WTC11 (cell line): ENCODE measurements around the gene RASEF. TPM values are rescaled to one million over a fixed set of nuclear protein-coding genes. Genes with fewer than 3 reads are reported as not detected.
A peak's percentile ranks its signal among the peaks of the same experiment; 100 is the strongest.

Experiments used
- FOXJ3 ChIP-seq: sonication (generic); formaldehyde crosslinking; IDR thresholded peaks from 2 replicates; pipeline ENCODE4 v1.9.0; 2021; ENCODE audit warnings: missing genetic modification reagents, mild to moderate bottlenecking, borderline replicate concordance
- FOXP1 ChIP-seq: sonication (generic); formaldehyde crosslinking; IDR thresholded peaks from 2 replicates; pipeline ENCODE4 v1.8.0; 2022; ENCODE audit warnings: missing genetic modification reagents, mild to moderate bottlenecking, moderate library complexity, borderline replicate concordance
- JAZF1 ChIP-seq: fragments of 250-450 bp; sonication (Bioruptor Pico); IDR thresholded peaks from 2 replicates; pipeline ENCODE4 v1.9.0; 2021; ENCODE audit warnings: moderate library complexity, mild to moderate bottlenecking, inconsistent platforms
- MXD4 ChIP-seq: fragments of 250-450 bp; sonication (Bioruptor Pico); IDR thresholded peaks from 2 replicates; pipeline ENCODE4 v1.8.0; 2021; ENCODE audit warnings: mild to moderate bottlenecking, moderate library complexity, borderline replicate concordance
- MYBL2 ChIP-seq: sonication (generic); formaldehyde crosslinking; IDR thresholded peaks from 2 replicates; pipeline ENCODE4 v1.8.1; 2023; ENCODE audit warnings: mild to moderate bottlenecking, moderate library complexity, missing genetic modification reagents
- NFATC4 ChIP-seq: fragments of 250-450 bp; sonication (Bioruptor Pico); IDR thresholded peaks from 2 replicates; pipeline ENCODE4 v1.9.0; 2021; ENCODE audit warnings: mild to moderate bottlenecking
- NFE2L1 ChIP-seq: sonication (generic); formaldehyde crosslinking; IDR thresholded peaks from 2 replicates; pipeline ENCODE4 v1.8.1; 2023; ENCODE audit warnings: missing genetic modification reagents
- NR1H2 ChIP-seq: sonication (generic); formaldehyde crosslinking; IDR thresholded peaks from 2 replicates; pipeline ENCODE4 v1.9.0; 2021; ENCODE audit warnings: mild to moderate bottlenecking, moderate library complexity, missing genetic modification reagents
- NR3C1 ChIP-seq: sonication (generic); formaldehyde crosslinking; conservative IDR thresholded peaks from 2 replicates; pipeline ENCODE4 v1.8.1; 2023; ENCODE audit warnings: low read depth, mild to moderate bottlenecking, missing genetic modification reagents
- SOX15 ChIP-seq: fragments of 250-450 bp; sonication (Bioruptor Pico); IDR thresholded peaks from 2 replicates; pipeline ENCODE4 v1.9.0; 2021; ENCODE audit warnings: mild to moderate bottlenecking
- TCF7 ChIP-seq: sonication (generic); formaldehyde crosslinking; IDR thresholded peaks from 2 replicates; pipeline ENCODE4 v1.8.0; 2022; ENCODE audit warnings: mild to moderate bottlenecking, low read depth, missing genetic modification reagents, moderate library complexity
- TP53 ChIP-seq: sonication (generic); formaldehyde crosslinking; IDR thresholded peaks from 2 replicates; pipeline ENCODE4 v1.8.1; 2023; ENCODE audit warnings: mild to moderate bottlenecking, missing genetic modification reagents
- ZNF219 ChIP-seq: sonication (generic); formaldehyde crosslinking; IDR thresholded peaks from 2 replicates; pipeline ENCODE4 v1.8.0; 2023; ENCODE audit warnings: missing genetic modification reagents, mild to moderate bottlenecking, borderline replicate concordance
- ZNF232 ChIP-seq: sonication (generic); formaldehyde crosslinking; IDR thresholded peaks from 2 replicates; pipeline ENCODE4 v1.8.0; 2022; ENCODE audit warnings: mild to moderate bottlenecking, missing genetic modification reagents
- ZNF317 ChIP-seq: sonication (generic); formaldehyde crosslinking; IDR thresholded peaks from 2 replicates; pipeline ENCODE4 v1.8.1; 2023; ENCODE audit warnings: low read depth, mild to moderate bottlenecking, moderate library complexity, missing genetic modification reagents, borderline replicate concordance
- ZNF671 ChIP-seq: fragments of 250-450 bp; sonication (Bioruptor Pico); IDR thresholded peaks from 2 replicates; pipeline ENCODE4 v1.8.0; 2021; ENCODE audit warnings: mild to moderate bottlenecking
- total RNA-seq: library from RNA; stranded (reverse); gene quantifications from 3 replicates; pipeline ENCODE4 v1.2.3, GENCODE V29; 2021
- TF ChIP-seq, protein P1 (sequence below): fragments of 250-450 bp; sonication (Bioruptor Pico); IDR thresholded peaks from 2 replicates; pipeline ENCODE4 v2.1.2; 2022; ENCODE audit warnings: mild to moderate bottlenecking, moderate library complexity
- TF ChIP-seq, protein P2 (sequence below): sonication (generic); formaldehyde crosslinking; IDR thresholded peaks from 2 replicates; pipeline ENCODE4 v1.8.0; 2023; ENCODE audit warnings: missing genetic modification reagents
- TF ChIP-seq, protein P3 (sequence below): sonication (generic); formaldehyde crosslinking; IDR thresholded peaks from 2 replicates; pipeline ENCODE4 v1.8.1; 2023; ENCODE audit warnings: mild to moderate bottlenecking, missing genetic modification reagents, moderate library complexity
- TF ChIP-seq, protein P4 (sequence below): sonication (generic); formaldehyde crosslinking; IDR thresholded peaks from 2 replicates; pipeline ENCODE4 v1.8.0; 2022; ENCODE audit warnings: mild to moderate bottlenecking, missing genetic modification reagents
- TF ChIP-seq, protein P5 (sequence below): sonication (generic); formaldehyde crosslinking; IDR thresholded peaks from 2 replicates; pipeline ENCODE4 v1.8.1; 2022; ENCODE audit warnings: missing genetic modification reagents, borderline replicate concordance
- TF ChIP-seq, protein P6 (sequence below): sonication (generic); formaldehyde crosslinking; conservative IDR thresholded peaks from 2 replicates; pipeline ENCODE4 v1.8.1; 2022; ENCODE audit warnings: mild to moderate bottlenecking, missing genetic modification reagents
- TF ChIP-seq, protein P7 (sequence below): fragments of 250-450 bp; sonication (Bioruptor Pico); IDR thresholded peaks from 2 replicates; pipeline ENCODE4 v1.8.0; 2021; ENCODE audit warnings: mild to moderate bottlenecking
- TF ChIP-seq, protein P8 (sequence below): sonication (generic); formaldehyde crosslinking; IDR thresholded peaks from 2 replicates; pipeline ENCODE4 v1.8.1; 2023; ENCODE audit warnings: mild to moderate bottlenecking, missing genetic modification reagents
- TF ChIP-seq, protein P9 (sequence below): sonication (generic); formaldehyde crosslinking; IDR thresholded peaks from 2 replicates; pipeline ENCODE4 v1.8.1; 2022; ENCODE audit warnings: mild to moderate bottlenecking, missing genetic modification reagents, moderate library complexity, borderline replicate concordance
- TF ChIP-seq, protein P10 (sequence below): sonication (generic); formaldehyde crosslinking; IDR thresholded peaks from 2 replicates; pipeline ENCODE4 v1.8.0; 2022; ENCODE audit warnings: mild to moderate bottlenecking, missing genetic modification reagents

Gene RASEF
- total RNA-seq, 1 experiment from 2014 or later, result 6.5 TPM

DNA sequence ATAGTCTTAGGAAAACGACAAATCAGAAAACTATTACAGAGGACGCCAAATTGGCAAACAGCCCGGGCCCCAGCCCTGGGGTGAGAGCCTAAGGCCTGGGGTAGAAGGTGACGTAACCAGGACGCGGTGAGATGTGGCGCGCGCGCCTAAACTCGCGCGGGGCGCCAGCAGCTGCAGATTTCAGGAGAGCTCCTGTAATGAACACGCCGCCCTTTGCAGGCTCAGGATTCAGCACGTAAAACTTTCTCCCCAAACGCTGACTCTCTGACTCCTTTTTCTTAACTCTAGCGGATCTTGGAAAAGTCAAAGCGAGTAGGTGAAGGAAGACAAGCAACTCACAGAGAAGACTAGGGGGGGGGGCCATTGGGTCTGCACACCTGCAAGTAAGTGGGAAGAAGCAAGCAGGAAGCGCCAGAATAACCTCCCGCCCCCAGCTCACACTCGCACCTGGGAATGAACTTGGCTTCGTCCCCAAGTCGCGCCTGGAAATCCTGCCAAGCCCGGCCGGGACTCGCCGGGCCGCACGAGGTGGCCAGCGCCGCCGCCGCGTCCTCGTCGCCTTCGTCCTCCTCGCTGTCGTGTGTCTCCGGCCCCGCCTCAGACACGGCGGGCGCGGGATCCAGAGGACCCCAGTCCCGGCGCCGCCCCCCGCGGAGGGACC is 822 bp downstream of the RASEF start (continued):
- TF ChIP-seq, protein P1, sequence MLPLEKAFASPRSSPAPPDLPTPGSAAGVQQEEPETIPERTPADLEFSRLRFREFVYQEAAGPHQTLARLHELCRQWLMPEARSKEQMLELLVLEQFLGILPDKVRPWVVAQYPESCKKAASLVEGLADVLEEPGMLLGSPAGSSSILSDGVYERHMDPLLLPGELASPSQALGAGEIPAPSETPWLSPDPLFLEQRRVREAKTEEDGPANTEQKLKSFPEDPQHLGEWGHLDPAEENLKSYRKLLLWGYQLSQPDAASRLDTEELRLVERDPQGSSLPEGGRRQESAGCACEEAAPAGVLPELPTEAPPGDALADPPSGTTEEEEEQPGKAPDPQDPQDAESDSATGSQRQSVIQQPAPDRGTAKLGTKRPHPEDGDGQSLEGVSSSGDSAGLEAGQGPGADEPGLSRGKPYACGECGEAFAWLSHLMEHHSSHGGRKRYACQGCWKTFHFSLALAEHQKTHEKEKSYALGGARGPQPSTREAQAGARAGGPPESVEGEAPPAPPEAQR, result no peak
- TF ChIP-seq, protein P2, sequence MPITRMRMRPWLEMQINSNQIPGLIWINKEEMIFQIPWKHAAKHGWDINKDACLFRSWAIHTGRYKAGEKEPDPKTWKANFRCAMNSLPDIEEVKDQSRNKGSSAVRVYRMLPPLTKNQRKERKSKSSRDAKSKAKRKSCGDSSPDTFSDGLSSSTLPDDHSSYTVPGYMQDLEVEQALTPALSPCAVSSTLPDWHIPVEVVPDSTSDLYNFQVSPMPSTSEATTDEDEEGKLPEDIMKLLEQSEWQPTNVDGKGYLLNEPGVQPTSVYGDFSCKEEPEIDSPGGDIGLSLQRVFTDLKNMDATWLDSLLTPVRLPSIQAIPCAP (CRISPR knock-in tag), result peak; percentile 85; the same call in 1 of the 2 replicates
- TF ChIP-seq JAZF1 (CRISPR knock-in tag) (no peak), ZNF219 (CRISPR knock-in tag) (peak; percentile 80; the same call in 1 of the 2 replicates), ZNF232 (CRISPR knock-in tag) (no peak), SOX15 (CRISPR knock-in tag) (no peak), TCF7 (CRISPR knock-in tag) (peak; percentile 67; the same call in 1 of the 2 replicates), FOXP1 (CRISPR knock-in tag) (peak; percentile 95), MYBL2 (CRISPR knock-in tag) (peak; percentile 81), FOXJ3 (CRISPR knock-in tag) (no peak), NR3C1 (no peak), NFATC4 (CRISPR knock-in tag) (no peak), ZNF317 (CRISPR knock-in tag) (no peak), TP53 (0 out of 2 replicates have a peak, but pooled peaks have one; percentile 36), NR1H2 (CRISPR knock-in tag) (peak; percentile 84), ZNF671 (CRISPR knock-in tag) (no peak), NFE2L1 (CRISPR knock-in tag) (peak; percentile 12; the same call in 1 of the 2 replicates), MXD4 (no peak)
- TF ChIP-seq, protein P3, sequence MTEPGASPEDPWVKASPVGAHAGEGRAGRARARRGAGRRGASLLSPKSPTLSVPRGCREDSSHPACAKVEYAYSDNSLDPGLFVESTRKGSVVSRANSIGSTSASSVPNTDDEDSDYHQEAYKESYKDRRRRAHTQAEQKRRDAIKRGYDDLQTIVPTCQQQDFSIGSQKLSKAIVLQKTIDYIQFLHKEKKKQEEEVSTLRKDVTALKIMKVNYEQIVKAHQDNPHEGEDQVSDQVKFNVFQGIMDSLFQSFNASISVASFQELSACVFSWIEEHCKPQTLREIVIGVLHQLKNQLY, result no peak
- TF ChIP-seq, protein P4, sequence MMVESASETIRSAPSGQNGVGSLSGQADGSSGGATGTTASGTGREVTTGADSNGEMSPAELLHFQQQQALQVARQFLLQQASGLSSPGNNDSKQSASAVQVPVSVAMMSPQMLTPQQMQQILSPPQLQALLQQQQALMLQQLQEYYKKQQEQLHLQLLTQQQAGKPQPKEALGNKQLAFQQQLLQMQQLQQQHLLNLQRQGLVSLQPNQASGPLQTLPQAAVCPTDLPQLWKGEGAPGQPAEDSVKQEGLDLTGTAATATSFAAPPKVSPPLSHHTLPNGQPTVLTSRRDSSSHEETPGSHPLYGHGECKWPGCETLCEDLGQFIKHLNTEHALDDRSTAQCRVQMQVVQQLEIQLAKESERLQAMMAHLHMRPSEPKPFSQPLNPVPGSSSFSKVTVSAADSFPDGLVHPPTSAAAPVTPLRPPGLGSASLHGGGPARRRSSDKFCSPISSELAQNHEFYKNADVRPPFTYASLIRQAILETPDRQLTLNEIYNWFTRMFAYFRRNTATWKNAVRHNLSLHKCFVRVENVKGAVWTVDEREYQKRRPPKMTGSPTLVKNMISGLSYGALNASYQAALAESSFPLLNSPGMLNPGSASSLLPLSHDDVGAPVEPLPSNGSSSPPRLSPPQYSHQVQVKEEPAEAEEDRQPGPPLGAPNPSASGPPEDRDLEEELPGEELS (CRISPR knock-in tag), result peak; percentile 94
- TF ChIP-seq, protein P5, sequence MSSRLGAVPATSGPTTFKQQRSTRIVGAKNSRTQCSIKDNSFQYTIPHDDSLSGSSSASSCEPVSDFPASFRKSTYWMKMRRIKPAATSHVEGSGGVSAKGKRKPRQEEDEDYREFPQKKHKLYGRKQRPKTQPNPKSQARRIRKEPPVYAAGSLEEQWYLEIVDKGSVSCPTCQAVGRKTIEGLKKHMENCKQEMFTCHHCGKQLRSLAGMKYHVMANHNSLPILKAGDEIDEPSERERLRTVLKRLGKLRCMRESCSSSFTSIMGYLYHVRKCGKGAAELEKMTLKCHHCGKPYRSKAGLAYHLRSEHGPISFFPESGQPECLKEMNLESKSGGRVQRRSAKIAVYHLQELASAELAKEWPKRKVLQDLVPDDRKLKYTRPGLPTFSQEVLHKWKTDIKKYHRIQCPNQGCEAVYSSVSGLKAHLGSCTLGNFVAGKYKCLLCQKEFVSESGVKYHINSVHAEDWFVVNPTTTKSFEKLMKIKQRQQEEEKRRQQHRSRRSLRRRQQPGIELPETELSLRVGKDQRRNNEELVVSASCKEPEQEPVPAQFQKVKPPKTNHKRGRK, result peak; percentile 57; the same call in 1 of the 2 replicates
- TF ChIP-seq, protein P6, sequence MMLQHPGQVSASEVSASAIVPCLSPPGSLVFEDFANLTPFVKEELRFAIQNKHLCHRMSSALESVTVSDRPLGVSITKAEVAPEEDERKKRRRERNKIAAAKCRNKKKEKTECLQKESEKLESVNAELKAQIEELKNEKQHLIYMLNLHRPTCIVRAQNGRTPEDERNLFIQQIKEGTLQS (CRISPR knock-in tag), result peak; percentile 55; the same call in 1 of the 2 replicates
- TF ChIP-seq, protein P7, sequence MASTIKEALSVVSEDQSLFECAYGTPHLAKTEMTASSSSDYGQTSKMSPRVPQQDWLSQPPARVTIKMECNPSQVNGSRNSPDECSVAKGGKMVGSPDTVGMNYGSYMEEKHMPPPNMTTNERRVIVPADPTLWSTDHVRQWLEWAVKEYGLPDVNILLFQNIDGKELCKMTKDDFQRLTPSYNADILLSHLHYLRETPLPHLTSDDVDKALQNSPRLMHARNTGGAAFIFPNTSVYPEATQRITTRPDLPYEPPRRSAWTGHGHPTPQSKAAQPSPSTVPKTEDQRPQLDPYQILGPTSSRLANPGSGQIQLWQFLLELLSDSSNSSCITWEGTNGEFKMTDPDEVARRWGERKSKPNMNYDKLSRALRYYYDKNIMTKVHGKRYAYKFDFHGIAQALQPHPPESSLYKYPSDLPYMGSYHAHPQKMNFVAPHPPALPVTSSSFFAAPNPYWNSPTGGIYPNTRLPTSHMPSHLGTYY (CRISPR knock-in tag), result no peak
- TF ChIP-seq, protein P8, sequence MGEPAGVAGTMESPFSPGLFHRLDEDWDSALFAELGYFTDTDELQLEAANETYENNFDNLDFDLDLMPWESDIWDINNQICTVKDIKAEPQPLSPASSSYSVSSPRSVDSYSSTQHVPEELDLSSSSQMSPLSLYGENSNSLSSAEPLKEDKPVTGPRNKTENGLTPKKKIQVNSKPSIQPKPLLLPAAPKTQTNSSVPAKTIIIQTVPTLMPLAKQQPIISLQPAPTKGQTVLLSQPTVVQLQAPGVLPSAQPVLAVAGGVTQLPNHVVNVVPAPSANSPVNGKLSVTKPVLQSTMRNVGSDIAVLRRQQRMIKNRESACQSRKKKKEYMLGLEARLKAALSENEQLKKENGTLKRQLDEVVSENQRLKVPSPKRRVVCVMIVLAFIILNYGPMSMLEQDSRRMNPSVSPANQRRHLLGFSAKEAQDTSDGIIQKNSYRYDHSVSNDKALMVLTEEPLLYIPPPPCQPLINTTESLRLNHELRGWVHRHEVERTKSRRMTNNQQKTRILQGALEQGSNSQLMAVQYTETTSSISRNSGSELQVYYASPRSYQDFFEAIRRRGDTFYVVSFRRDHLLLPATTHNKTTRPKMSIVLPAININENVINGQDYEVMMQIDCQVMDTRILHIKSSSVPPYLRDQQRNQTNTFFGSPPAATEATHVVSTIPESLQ, result no peak
- TF ChIP-seq, protein P9, sequence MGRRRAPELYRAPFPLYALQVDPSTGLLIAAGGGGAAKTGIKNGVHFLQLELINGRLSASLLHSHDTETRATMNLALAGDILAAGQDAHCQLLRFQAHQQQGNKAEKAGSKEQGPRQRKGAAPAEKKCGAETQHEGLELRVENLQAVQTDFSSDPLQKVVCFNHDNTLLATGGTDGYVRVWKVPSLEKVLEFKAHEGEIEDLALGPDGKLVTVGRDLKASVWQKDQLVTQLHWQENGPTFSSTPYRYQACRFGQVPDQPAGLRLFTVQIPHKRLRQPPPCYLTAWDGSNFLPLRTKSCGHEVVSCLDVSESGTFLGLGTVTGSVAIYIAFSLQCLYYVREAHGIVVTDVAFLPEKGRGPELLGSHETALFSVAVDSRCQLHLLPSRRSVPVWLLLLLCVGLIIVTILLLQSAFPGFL, result no peak
- TF ChIP-seq, protein P10, sequence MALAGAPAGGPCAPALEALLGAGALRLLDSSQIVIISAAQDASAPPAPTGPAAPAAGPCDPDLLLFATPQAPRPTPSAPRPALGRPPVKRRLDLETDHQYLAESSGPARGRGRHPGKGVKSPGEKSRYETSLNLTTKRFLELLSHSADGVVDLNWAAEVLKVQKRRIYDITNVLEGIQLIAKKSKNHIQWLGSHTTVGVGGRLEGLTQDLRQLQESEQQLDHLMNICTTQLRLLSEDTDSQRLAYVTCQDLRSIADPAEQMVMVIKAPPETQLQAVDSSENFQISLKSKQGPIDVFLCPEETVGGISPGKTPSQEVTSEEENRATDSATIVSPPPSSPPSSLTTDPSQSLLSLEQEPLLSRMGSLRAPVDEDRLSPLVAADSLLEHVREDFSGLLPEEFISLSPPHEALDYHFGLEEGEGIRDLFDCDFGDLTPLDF (CRISPR knock-in tag), result peak; percentile 77; the same call in 1 of the 2 replicates
